HepG2 (cell line): ENCODE measurements around the gene PCBP4. TPM values are rescaled to one million over a fixed set of nuclear protein-coding genes. Genes with fewer than 3 reads are reported as not detected.

Source experiments
- ATAC-seq: fragments of 200-7000 bp; cut with Tn5 transposase; 3 replicates; pipeline ENCODE4 v1.9.1; 2020; ENCODE audit warnings: mild to moderate bottlenecking, moderate library complexity
- BruUV-seq: library from RNA; stranded (reverse); fragments of 400-500 nt; replicated peaks from 2 replicates; lab custom pipeline; 2021; lab: Mats Ljungman, UMichigan
- CTCF ChIA-PET: fragments of 300-600 bp; formaldehyde crosslinking; extraction: SDS; loops from one replicate; lab custom pipeline; 2021; ENCODE audit warnings: low total read pairs, inconsistent platforms, low intra/inter-chr PET ratio; lab: Yijun Ruan, JAX
- POLR2A ChIA-PET: fragments of 350-600 bp; sonication (Branson Sonifier 250); formaldehyde crosslinking; loops from one replicate; lab custom pipeline; 2020; ENCODE audit warnings: antibody characterized with exemption, inconsistent platforms; lab: Yijun Ruan, JAX
- DNase-seq: peaks from one replicate; pipeline ENCODE4 v3.0.0-alpha.2; 2015; ENCODE audit warnings: low spot score
- FAIRE-seq: peaks from 3 replicates; lab custom pipeline; 2011; peaks lifted over from hg19 to GRCh38; lab: Jason Lieb, UNC
- H2AFZ ChIP-seq: one replicate; pipeline ENCODE4 v1.6.1; 2011; ENCODE audit warnings: low read length, inconsistent platforms
- H3K27ac ChIP-seq: fragments of 300-600 bp; 3 replicates; pipeline ENCODE4 v1.8.0; 2011; ENCODE audit warnings: mixed run types, mild to moderate bottlenecking, mixed read lengths, low read length, inconsistent platforms; ENCODE audit not compliant: insufficient read depth; ENCODE audit errors: extremely low read length
- H3K27me3 ChIP-seq, 2 experiments: fragments of 200-600 bp in 1 of 2; 2 replicates in 1 of 2; 3 replicates in 1 of 2; pipeline versions ENCODE4 v1.6.0 to v1.8.0; 2011; ENCODE audit warnings: low read length in 2 of 2, mild to moderate bottlenecking in 2 of 2, moderate library complexity in 2 of 2, inconsistent platforms in 1 of 2; ENCODE audit not compliant: insufficient read depth in 2 of 2, control insufficient read depth in 1 of 2
- H3K36me3 ChIP-seq, 2 experiments: fragments of 200-600 bp in 1 of 2; replicated peaks in 1 of 2; 2 replicates in 1 of 2; 3 replicates in 1 of 2; pipeline versions ENCODE4 v1.5.1 to v1.8.0; 2011; ENCODE audit warnings: low read length in 2 of 2, inconsistent platforms in 1 of 2; ENCODE audit not compliant: insufficient read depth in 2 of 2, control insufficient read depth in 1 of 2
- H3K4me1 ChIP-seq: 2 replicates; pipeline ENCODE4 v1.5.1; 2012; ENCODE audit warnings: low read length, inconsistent platforms; ENCODE audit not compliant: insufficient read depth
- H3K4me2 ChIP-seq: 2 replicates; pipeline ENCODE4 v1.6.0; 2011; ENCODE audit warnings: low read depth, low read length, inconsistent platforms
- H3K4me3 ChIP-seq, 3 experiments: fragments of 200-600 bp in 1 of 3; sonication (generic), shearing (Covaris generic) in 1 of 3; replicated peaks in 1 of 3; 2 replicates each; pipeline ENCODE4 v1.5.1; 2011 to 2016; ENCODE audit warnings: low read length in 3 of 3, inconsistent platforms in 2 of 3, low read depth in 2 of 3, mild to moderate bottlenecking in 2 of 3, control low read depth in 1 of 3, mixed read lengths in 1 of 3; ENCODE audit not compliant: insufficient read depth in 1 of 3
- H3K79me2 ChIP-seq: one replicate; pipeline ENCODE4 v1.6.1; 2011; ENCODE audit warnings: low read length, inconsistent platforms; ENCODE audit not compliant: insufficient read depth
- H3K9ac ChIP-seq: 2 replicates; pipeline ENCODE4 v1.6.0; 2011; ENCODE audit warnings: mild to moderate bottlenecking, low read depth, low read length, inconsistent platforms; ENCODE audit not compliant: insufficient read depth
- H3K9me3 ChIP-seq: 2 replicates; pipeline ENCODE4 v1.5.1; 2012; ENCODE audit warnings: mild to moderate bottlenecking, low read length
- H4K20me1 ChIP-seq: 2 replicates; pipeline ENCODE4 v1.6.0; 2011; ENCODE audit warnings: inconsistent platforms, mild to moderate bottlenecking, low read length, moderate library complexity; ENCODE audit not compliant: insufficient read depth
- CTCF ChIP-seq: sonication (generic); formaldehyde crosslinking; IDR thresholded peaks from 2 replicates; pipeline ENCODE4 v1.5.0; 2020; ENCODE audit warnings: mild to moderate bottlenecking, missing genetic modification reagents, moderate library complexity
- DNMT3B ChIP-seq: conservative IDR thresholded peaks from 2 replicates; pipeline ENCODE4 v1.6.1; 2016; ENCODE audit warnings: missing biosample characterization, control low read depth
- FOXA3 ChIP-seq: IDR thresholded peaks from 2 replicates; pipeline ENCODE4 v1.6.1; 2016; ENCODE audit warnings: missing genetic modification reagents, missing compliant biosample characterization
- HNRNPH1 ChIP-seq: fragments of 200-400 bp; formaldehyde crosslinking; optimal IDR thresholded peaks from 2 replicates; pipeline ENCODE3; 2017; ENCODE audit warnings: mild to moderate bottlenecking, low read depth, low read length
- IRF9 ChIP-seq: sonication (generic); formaldehyde crosslinking; IDR thresholded peaks from 2 replicates; pipeline ENCODE4 v1.8.0; 2022; ENCODE audit warnings: missing genetic modification reagents, mild to moderate bottlenecking, borderline replicate concordance
- KLF11 ChIP-seq: IDR thresholded peaks from 2 replicates; pipeline ENCODE4 v1.6.1; 2016; ENCODE audit warnings: missing compliant biosample characterization
- NKX3-1 ChIP-seq: sonication (generic); formaldehyde crosslinking; IDR thresholded peaks from 2 replicates; pipeline ENCODE4 v1.5.0; 2020; ENCODE audit warnings: missing genetic modification reagents
- PAF1 ChIP-seq: IDR thresholded peaks from 2 replicates; pipeline ENCODE4 v1.6.1; 2016; ENCODE audit warnings: missing genetic modification reagents, missing compliant biosample characterization
- RAD51 ChIP-seq: fragments of 450-650 bp; IDR thresholded peaks from 2 replicates; pipeline ENCODE4 v1.6.1; 2016; ENCODE audit warnings: borderline replicate concordance
- ZBTB40 ChIP-seq, 2 experiments: fragments of 450-650 bp in 1 of 2; sonication (generic) in 1 of 2; formaldehyde crosslinking in 1 of 2; IDR thresholded peaks; 2 replicates each; pipeline versions ENCODE4 v1.6.1 to v1.8.0; 2016 to 2022; ENCODE audit warnings: antibody characterized with exemption in 1 of 2, mild to moderate bottlenecking in 1 of 2, missing genetic modification reagents in 1 of 2
- ZNF207 ChIP-seq: fragments of 450-650 bp; IDR thresholded peaks from 2 replicates; pipeline ENCODE4 v1.6.1; 2016; ENCODE audit warnings: antibody characterized with exemption, borderline replicate concordance
- ZNF337 ChIP-seq: sonication (generic); formaldehyde crosslinking; IDR thresholded peaks from 2 replicates; pipeline ENCODE4 v1.5.1; 2020; ENCODE audit warnings: missing genetic modification reagents, low read depth, mild to moderate bottlenecking, borderline replicate concordance
- ZNF768 ChIP-seq: sonication (generic); formaldehyde crosslinking; IDR thresholded peaks from 2 replicates; pipeline ENCODE4 v1.4.0; 2020; ENCODE audit warnings: missing genetic modification reagents
- ZNF878 ChIP-seq: sonication (generic); formaldehyde crosslinking; IDR thresholded peaks from 2 replicates; pipeline ENCODE4 v1.8.1; 2023; ENCODE audit warnings: mild to moderate bottlenecking, missing genetic modification reagents, moderate library complexity
- WGBS: methylation state at CpG from one replicate; pipeline ENCODE4 v1.1.6; 2017; ENCODE audit warnings: low lambda C conversion rate; 5-methylcytosine and 5-hydroxymethylcytosine counted together
- in situ Hi-C: cut with HindIII; loops from 2 replicates; pipeline ENCODE4 v1.10.0; 2017; ENCODE audit warnings: low pct_unique_long_range_greater_than_20kb; ENCODE audit not compliant: extremely low pct_ligation_motif_present
- intact Hi-C: fragments of 100-400 bp; cut with micrococcal nuclease; formaldehyde crosslinking; loops from one replicate; pipeline ENCODE4 v1.10.0; 2022; ENCODE audit not compliant: unreplicated experiment
- polyA plus RNA-seq, 8 experiments: library from polyadenylated mRNA; depleted of rRNA in 3 of 8; stranded (reverse) in 7 of 8; unstranded in 1 of 8; fragments of >200 nt; fragmentation: Illumina TruSeq in 4 of 8; extraction: Trizol in 4 of 8; gene quantifications; 2 replicates each; pipeline versions ENCODE4 v1.2.1 to v1.2.3, GENCODE V29; 2011 to 2016; ENCODE audit warnings: low read depth in 4 of 8, missing spikeins in 1 of 8, mixed read lengths in 1 of 8; ENCODE audit not compliant: insufficient read depth in 1 of 8
- total RNA-seq, 5 experiments: library from RNA; depleted of rRNA; stranded (reverse); fragments of >200 nt; fragmentation: Illumina TruSeq; extraction: Trizol; gene quantifications; 2 replicates each; pipeline ENCODE4 v1.2.3, GENCODE V29; 2016; ENCODE audit warnings: low read depth in 1 of 5

The PCBP4 gene
- total and polyA plus RNA-seq, 2 of the 13 experiments (the other 11 are each of a cell fraction or from before 2014, with no cell fraction given), result 36.8 to 51.3 TPM

GRCh38 chr3:51930439-51930838 is 36.8 kb downstream of the PCBP4 start:
- TF ChIP-seq IRF9 (no peak), ZNF878 (CRISPR knock-in tag) (no peak), ZNF768 (CRISPR knock-in tag) (no peak), PAF1 (no peak), HNRNPH1 (no peak), ZNF337 (CRISPR knock-in tag) (no peak), CTCF (CRISPR knock-in tag) (no peak), FOXA3 (CRISPR knock-in tag) (no peak), RAD51 (no peak), ZNF207 (no peak), KLF11 (CRISPR knock-in tag) (no peak), ZBTB40 (IDR thresholded peaks at IDR 0.05) (no peak), ZBTB40 (CRISPR knock-in tag; IDR thresholded peaks at IDR 0.05) (no peak), DNMT3B (CRISPR knock-in tag) (no peak), NKX3-1 (CRISPR knock-in tag) (no peak)
- TF ChIP-seq, all 625 proteins: peak for 0
- in situ Hi-C loops, result no loop called here
- Histone ChIP-seq H3K36me3 (peaks cover 9 to 27% of the 10 kb centered on the region in 2 experiments; a peak in 4 of 5 replicates), H2AFZ (no peak overlapping the region), H3K4me2 (no peak overlapping the region), H3K9me3 (no peaks in the 10 kb centered on the region), H4K20me1 (no peaks in the 10 kb centered on the region), H3K27me3 (no peaks in the 10 kb centered on the region), H3K9ac (no peak overlapping the region), H3K4me3 (no peak overlapping the region), H3K79me2 (no peaks in the 10 kb centered on the region), H3K4me1 (no peaks in the 10 kb centered on the region), H3K27ac (no peak overlapping the region)
- DNase-seq, result no peak
- whole genome bisulfite sequencing, result no CpG with 5 or more reads among the region's 1 CpG
- ChIA-PET CTCF (no interaction called here), POLR2A (no interaction called here)
- ATAC-seq, result no peak
- intact Hi-C loops, result no loop called here
- FAIRE-seq, result no peak
- no TSS peak for BruUV-seq
